ENCODE data around the gene MRPL22.

GRCh38 chr5:154962494-154962893 lies 21.6 kb downstream of the MRPL22 start:
- TF ChIP-seq CTCF (IDR thresholded peaks at IDR 0.05) (no peak), POLR2A (IDR thresholded peaks at IDR 0.05) (no peak)
